Brain microvascular endothelial cell (primary cell): Measurements from ENCODE around the gene SLC19A1.

Source experiments
- DNase-seq: peaks from one replicate; pipeline ENCODE4 v3.0.0-alpha.2; 2020
- H3K27ac ChIP-seq: fragments of 250-450 bp; sonication (Bioruptor Pico); 2 replicates; pipeline ENCODE4 v1.5.1; 2020; ENCODE audit warnings: mild to moderate bottlenecking, moderate library complexity
- H3K27me3 ChIP-seq: fragments of 250-450 bp; sonication (Bioruptor Pico); replicated peaks from 2 replicates; pipeline ENCODE4 v1.5.1; 2020; ENCODE audit warnings: mild to moderate bottlenecking
- H3K36me3 ChIP-seq: fragments of 250-450 bp; sonication (Bioruptor Pico); replicated peaks from 2 replicates; pipeline ENCODE4 v1.5.1; 2020; ENCODE audit warnings: mild to moderate bottlenecking
- H3K4me3 ChIP-seq: 2 replicates; pipeline ENCODE4 v1.5.1; 2011; ENCODE audit warnings: low read depth, mild to moderate bottlenecking, control low read depth, low read length, moderate library complexity
- CTCF ChIP-seq: IDR thresholded peaks from 2 replicates; pipeline ENCODE4 v1.5.1; 2011; ENCODE audit warnings: low read depth, mild to moderate bottlenecking, moderate library complexity, low read length, control low read depth, inconsistent platforms; ENCODE audit errors: missing control alignments
- in situ Hi-C: cut with HindIII; loops from 2 replicates; pipeline ENCODE4 v1.10.0; 2017; ENCODE audit warnings: low sequenced_read_pairs, low pct_ligation_motif_present

The SLC19A1 gene

GRCh38 chr21:45588871-45589491, 46.7 kb upstream of the SLC19A1 start:
- in situ Hi-C loops: no loop called here
- Histone ChIP-seq H3K27ac (no peak overlapping the region), H3K36me3 (no peaks in the 10 kb centered on the region), H3K27me3 (no peaks in the 10 kb centered on the region), H3K4me3 (no peak overlapping the region)
- TF ChIP-seq CTCF: no peak
- no peak for DNase-seq

GRCh38 chr21:45588086-45588825, 46.0 kb upstream of the SLC19A1 start:
- H3K27ac ChIP-seq: no peak overlapping the region
- in situ Hi-C loops: no loop called here
- no peaks in the 10 kb centered on the region for H3K27me3 ChIP-seq
- H3K4me3 ChIP-seq: no peak overlapping the region
- no peak for TF ChIP-seq CTCF
- no peaks in the 10 kb centered on the region for H3K36me3 ChIP-seq
- no peak for DNase-seq

- no peaks in the 10 kb centered on the region for H3K27me3 ChIP-seq
- no peak for TF ChIP-seq CTCF
- no peak for DNase-seq
- in situ Hi-C loops: no loop called here
- no peak overlapping the region for H3K4me3 ChIP-seq
- no peak overlapping the region for H3K27ac ChIP-seq
- H3K36me3 ChIP-seq: no peaks in the 10 kb centered on the region
Observed at GRCh38 chr21:45586289-45586858, 44.1 kb upstream of the SLC19A1 start.

DNA sequence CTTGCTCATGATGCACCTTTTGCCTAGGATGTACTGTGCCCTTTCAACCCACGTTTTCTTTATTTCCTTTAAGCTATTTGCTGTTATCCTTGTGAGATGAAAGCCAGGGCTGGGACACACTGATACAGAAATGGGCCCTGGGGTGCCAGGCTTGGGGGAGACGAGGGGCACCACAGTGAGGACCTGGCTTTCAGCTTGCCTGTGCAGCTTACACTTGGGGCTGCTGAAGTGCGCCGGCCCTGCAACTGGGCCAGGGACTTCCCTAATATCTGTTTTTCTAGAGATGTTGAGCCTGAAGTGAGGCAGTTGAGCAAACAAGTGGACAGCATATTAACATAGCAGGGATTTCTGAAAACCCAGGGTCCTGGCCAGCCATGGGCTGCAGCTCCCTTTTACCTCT, 42.5 kb upstream of the SLC19A1 start:
- H3K4me3 ChIP-seq: no peak overlapping the region
- H3K36me3 ChIP-seq: no peaks in the 10 kb centered on the region
- H3K27ac ChIP-seq: no peak overlapping the region

GRCh38 chr21:45583831-45584509, 41.7 kb upstream of the SLC19A1 start:
- DNase-seq: no peak
- Histone ChIP-seq H3K27ac (no peak overlapping the region), H3K4me3 (no peak overlapping the region), H3K36me3 (no peaks in the 10 kb centered on the region), H3K27me3 (no peaks in the 10 kb centered on the region)
- in situ Hi-C loops: no loop called here
- TF ChIP-seq CTCF: no peak

More for the DNA sequence above, 42.5 kb upstream of the SLC19A1 start:
- TF ChIP-seq CTCF: no peak
- no peaks in the 10 kb centered on the region for H3K27me3 ChIP-seq
- DNase-seq: no peak
- in situ Hi-C loops: no loop called here
